Mesothelial cell of epicardium (in vitro differentiated cells): ENCODE data around the gene RMDN3. TPM values are rescaled to one million over a fixed set of nuclear protein-coding genes. Genes with fewer than 3 reads are reported as not detected.

Experiments
- DNase-seq, 2 experiments: peaks; one replicate each; pipeline ENCODE4 v3.0.0; 2021; ENCODE audit warnings: low spot score in 2 of 2; ENCODE audit not compliant: unreplicated experiment in 2 of 2
- H3K27ac Mint-ChIP-seq: 2 replicates; pipeline ENCODE4 v1.8.0; 2021; ENCODE audit warnings: mixed read lengths
- H3K27me3 Mint-ChIP-seq: 2 replicates; pipeline ENCODE4 v1.8.0; 2021; ENCODE audit warnings: low read depth, mixed read lengths
- H3K36me3 Mint-ChIP-seq: 2 replicates; pipeline ENCODE4 v1.8.0; 2021; ENCODE audit warnings: mixed read lengths
- H3K4me1 Mint-ChIP-seq: 2 replicates; pipeline ENCODE4 v1.8.0; 2021; ENCODE audit warnings: mixed read lengths
- H3K4me3 Mint-ChIP-seq: 2 replicates; pipeline ENCODE4 v1.8.0; 2021; ENCODE audit warnings: mild to moderate bottlenecking, moderate library complexity, mixed read lengths
- H3K9me3 Mint-ChIP-seq: 2 replicates; pipeline ENCODE4 v1.8.0; 2021; ENCODE audit warnings: mixed read lengths
- total RNA-seq: library from RNA; stranded (reverse); gene quantifications from 3 replicates; pipeline ENCODE4 v1.2.1, GENCODE V29; 2021
- TF ChIP-seq, protein P1 (sequence below): fragments of 200-600 bp; sonication (generic); IDR thresholded peaks from one replicate; pipeline ENCODE4 v1.5.0; 2021; ENCODE audit warnings: antibody characterized with exemption; ENCODE audit not compliant: unreplicated experiment

RMDN3 gene
- total RNA-seq, 1 donor from 2014 or later: 29.3 TPM

DNA sequence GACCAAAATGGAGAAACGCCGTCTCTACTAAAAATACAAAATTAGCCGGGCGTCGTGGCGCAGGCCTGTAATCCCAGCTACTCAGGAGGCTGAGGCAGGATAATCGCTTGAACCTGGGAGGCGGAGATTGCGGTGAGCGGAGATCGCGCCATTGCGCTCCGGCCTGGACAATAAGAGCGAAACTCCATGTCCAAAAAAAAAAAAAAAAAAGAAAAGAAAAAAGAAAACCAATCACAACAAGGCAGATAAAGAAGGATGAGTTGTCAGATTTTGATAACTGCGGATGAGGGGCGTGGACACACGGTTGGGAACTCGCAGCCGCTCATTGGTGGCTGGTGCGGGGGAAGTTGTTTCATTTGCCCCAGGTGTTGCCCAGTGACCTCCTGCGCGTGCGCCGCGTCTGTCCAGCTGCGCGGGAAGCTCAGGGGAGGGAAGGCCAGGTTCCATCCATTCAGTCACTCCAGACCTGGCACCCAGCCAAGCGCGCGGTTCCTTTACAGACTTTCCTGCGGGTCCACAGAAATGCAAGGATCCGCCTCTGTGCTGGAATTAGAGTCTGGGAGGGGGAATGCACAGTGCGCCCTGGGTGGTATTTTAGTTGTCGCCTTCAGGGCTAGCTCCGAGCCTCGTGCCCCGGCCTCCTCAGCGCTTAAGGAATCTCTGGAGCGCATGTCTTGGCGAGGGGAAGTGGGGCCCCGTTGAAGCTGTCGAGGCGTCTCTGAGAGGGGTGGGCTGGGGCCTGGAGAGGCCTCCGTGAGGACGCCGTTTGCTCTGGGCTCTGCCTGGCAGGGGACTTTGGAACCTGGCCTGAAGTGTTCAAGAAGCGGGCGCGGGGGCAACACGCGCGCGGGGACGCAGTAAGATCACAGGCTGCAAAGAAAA is 8.1 kb upstream of the RMDN3 start:
- peak; percentile 57 to 75 for DNase-seq
- H3K4me3 Mint-ChIP-seq: peak overlapping the region; percentile 75
- H3K27me3 Mint-ChIP-seq: no peaks in the 10 kb centered on the region
- H3K9me3 Mint-ChIP-seq: no peaks in the 10 kb centered on the region
- H3K36me3 Mint-ChIP-seq: no peaks in the 10 kb centered on the region
- peaks cover 29% of the 10 kb centered on the region for H3K4me1 Mint-ChIP-seq
- H3K27ac Mint-ChIP-seq: peak overlapping the region; percentile 93
- TF ChIP-seq, protein P1, sequence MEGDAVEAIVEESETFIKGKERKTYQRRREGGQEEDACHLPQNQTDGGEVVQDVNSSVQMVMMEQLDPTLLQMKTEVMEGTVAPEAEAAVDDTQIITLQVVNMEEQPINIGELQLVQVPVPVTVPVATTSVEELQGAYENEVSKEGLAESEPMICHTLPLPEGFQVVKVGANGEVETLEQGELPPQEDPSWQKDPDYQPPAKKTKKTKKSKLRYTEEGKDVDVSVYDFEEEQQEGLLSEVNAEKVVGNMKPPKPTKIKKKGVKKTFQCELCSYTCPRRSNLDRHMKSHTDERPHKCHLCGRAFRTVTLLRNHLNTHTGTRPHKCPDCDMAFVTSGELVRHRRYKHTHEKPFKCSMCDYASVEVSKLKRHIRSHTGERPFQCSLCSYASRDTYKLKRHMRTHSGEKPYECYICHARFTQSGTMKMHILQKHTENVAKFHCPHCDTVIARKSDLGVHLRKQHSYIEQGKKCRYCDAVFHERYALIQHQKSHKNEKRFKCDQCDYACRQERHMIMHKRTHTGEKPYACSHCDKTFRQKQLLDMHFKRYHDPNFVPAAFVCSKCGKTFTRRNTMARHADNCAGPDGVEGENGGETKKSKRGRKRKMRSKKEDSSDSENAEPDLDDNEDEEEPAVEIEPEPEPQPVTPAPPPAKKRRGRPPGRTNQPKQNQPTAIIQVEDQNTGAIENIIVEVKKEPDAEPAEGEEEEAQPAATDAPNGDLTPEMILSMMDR: no peak

- no peaks in the 10 kb centered on the region for H3K9me3 Mint-ChIP-seq
- H3K4me1 Mint-ChIP-seq: peaks cover 28% of the 10 kb centered on the region
- H3K4me3 Mint-ChIP-seq: no peak overlapping the region
- TF ChIP-seq, protein P1: no peak
- no peaks in the 10 kb centered on the region for H3K36me3 Mint-ChIP-seq
- no peaks in the 10 kb centered on the region for H3K27me3 Mint-ChIP-seq
- H3K27ac Mint-ChIP-seq: no peak overlapping the region
- DNase-seq: no peak
These were observed 4.9 kb upstream of the RMDN3 start for GRCh38 chr15:40759961-40760360.

GRCh38 chr15:40756938-40757337 is 1.9 kb upstream of the RMDN3 start:
- Mint-ChIP-seq H3K36me3 (no peaks in the 10 kb centered on the region), H3K4me1 (peaks cover 24% of the 10 kb centered on the region), H3K9me3 (no peaks in the 10 kb centered on the region), H3K27me3 (no peaks in the 10 kb centered on the region), H3K27ac (peak overlapping the region; percentile 55), H3K4me3 (peak overlapping the region; percentile 15)
- no peak for DNase-seq
- TF ChIP-seq, protein P1: no peak

GRCh38 chr15:40755812-40756208 is 756 bp upstream of the RMDN3 start:
- H3K4me3 Mint-ChIP-seq: peak overlapping the region; percentile 94
- TF ChIP-seq, protein P1: no peak
- H3K36me3 Mint-ChIP-seq: no peaks in the 10 kb centered on the region
- no peaks in the 10 kb centered on the region for H3K27me3 Mint-ChIP-seq
- no peaks in the 10 kb centered on the region for H3K9me3 Mint-ChIP-seq
- no peak for DNase-seq
- H3K27ac Mint-ChIP-seq: peak overlapping the region; percentile 98
- peaks cover 24% of the 10 kb centered on the region for H3K4me1 Mint-ChIP-seq

GRCh38 chr15:40754574-40754882 is 526 bp downstream of the RMDN3 start:
- TF ChIP-seq, protein P1: no peak
- Mint-ChIP-seq H3K27ac (peak overlapping the region; percentile 98), H3K36me3 (no peaks in the 10 kb centered on the region), H3K27me3 (no peaks in the 10 kb centered on the region), H3K9me3 (no peaks in the 10 kb centered on the region), H3K4me3 (peak overlapping the region; percentile 94), H3K4me1 (peaks cover 24% of the 10 kb centered on the region)
- DNase-seq: no peak
